GM12872 (cell line): ENCODE measurements around the gene HSPA1B.

Source experiments
- CTCF ChIP-seq: IDR thresholded peaks from 3 replicates; pipeline ENCODE4 v1.5.1; 2011; ENCODE audit warnings: low read depth, mild to moderate bottlenecking, low read length, moderate library complexity; ENCODE audit not compliant: insufficient read depth

The HSPA1B gene

GRCh38 chr6:31878726-31879125, 51.2 kb downstream of the HSPA1B start, which contains the start of gene SLC44A4:
Gene SLC44A4 (minus strand): TSS chr6:31878997. CDS start chr6:31878980, 17 bp downstream.
- TF ChIP-seq CTCF = no peak

- TF ChIP-seq CTCF = no peak
Observed at GRCh38 chr6:31879143-31879542, 51.6 kb downstream of the HSPA1B start.
